Measurements from ENCODE around the gene SPATA3. TPM values are rescaled to one million over a fixed set of nuclear protein-coding genes. Genes with fewer than 3 reads are reported as not detected.

The SPATA3 gene
- total RNA-seq = not detected

- FAIRE-seq (no peak), DNase-seq (ENCODE audit: low spot score in 2 of 2) (no peak)
Observed at GRCh38 chr2:230995821-230996220, at the start of gene SPATA3. TSS of gene SPATA3 (plus strand) at chr2:230996121. CDS start at chr2:230996234, 113 bp downstream.

- FAIRE-seq (no peak), DNase-seq (ENCODE audit: low spot score in 2 of 2) (no peak)
Observed at GRCh38 chr2:230946429-230947234, 49.3 kb upstream of the SPATA3 start.

DNA sequence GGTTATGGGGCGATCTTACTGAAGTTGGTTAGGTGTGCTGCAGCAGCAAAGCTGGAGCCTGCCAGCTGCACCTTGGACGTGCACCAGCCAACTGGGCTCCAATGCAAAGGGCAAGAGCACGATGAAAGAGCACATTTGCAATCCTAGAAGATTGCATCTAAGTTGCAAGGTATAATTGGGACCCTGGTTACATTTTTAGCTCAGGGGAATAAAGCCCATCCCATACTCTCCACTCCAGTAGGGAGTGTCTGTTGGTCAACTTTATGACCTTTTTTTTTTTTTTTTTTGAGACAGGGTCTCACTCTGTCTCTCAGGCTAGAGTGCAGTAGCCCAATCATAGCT is 48.7 kb upstream of the SPATA3 start:
- FAIRE-seq (no peak), DNase-seq (ENCODE audit: low spot score in 2 of 2) (no peak)

GRCh38 chr2:230947908-230948365 is 48.0 kb upstream of the SPATA3 start:
- no peak for FAIRE-seq
- no peak for DNase-seq (ENCODE audit: low spot score in 2 of 2)

DNA sequence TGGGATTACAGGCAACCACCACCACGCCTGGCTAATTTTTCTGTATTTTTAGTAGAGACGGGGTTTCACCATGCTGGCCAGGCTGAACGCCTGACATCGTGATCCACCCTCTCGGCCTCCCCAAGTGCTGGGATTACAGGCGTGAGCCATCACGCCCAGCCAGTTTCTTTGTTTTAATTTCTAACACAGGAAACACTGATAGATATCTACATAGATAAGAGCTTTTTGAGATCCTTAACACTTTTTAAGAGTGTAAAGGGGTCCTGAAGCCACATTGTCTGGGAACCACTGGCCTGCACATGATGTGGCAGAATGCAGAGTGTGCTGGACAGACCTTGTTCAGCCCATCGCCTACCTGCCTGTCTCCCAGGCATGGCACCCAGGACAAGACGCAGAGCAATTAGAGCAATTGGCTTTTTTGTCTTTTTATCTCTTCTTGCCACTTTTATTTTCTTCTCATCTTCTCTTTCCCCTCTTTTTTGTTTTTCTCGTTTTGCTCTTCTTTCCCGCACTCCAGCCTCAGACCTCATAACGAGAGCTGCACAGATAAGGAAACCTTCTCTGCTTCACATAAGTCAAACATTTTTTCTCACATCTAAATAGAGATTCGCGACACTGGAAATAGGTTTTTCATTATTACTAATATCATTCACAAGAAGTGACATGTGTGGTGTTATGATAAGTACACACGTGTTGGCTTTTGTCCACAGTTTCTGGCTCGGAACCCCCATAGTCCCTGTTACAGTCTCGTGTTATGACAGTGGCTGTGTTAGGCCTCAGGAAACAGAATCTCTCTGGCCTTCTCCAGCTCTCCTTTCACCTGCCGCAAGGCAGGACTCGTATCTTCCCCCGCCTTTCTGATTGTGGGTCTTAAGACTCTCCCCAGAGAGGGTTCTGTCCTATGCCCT is 45.7 kb upstream of the SPATA3 start:
- no peak for FAIRE-seq
- no peak for DNase-seq (ENCODE audit: low spot score in 2 of 2)

DNA sequence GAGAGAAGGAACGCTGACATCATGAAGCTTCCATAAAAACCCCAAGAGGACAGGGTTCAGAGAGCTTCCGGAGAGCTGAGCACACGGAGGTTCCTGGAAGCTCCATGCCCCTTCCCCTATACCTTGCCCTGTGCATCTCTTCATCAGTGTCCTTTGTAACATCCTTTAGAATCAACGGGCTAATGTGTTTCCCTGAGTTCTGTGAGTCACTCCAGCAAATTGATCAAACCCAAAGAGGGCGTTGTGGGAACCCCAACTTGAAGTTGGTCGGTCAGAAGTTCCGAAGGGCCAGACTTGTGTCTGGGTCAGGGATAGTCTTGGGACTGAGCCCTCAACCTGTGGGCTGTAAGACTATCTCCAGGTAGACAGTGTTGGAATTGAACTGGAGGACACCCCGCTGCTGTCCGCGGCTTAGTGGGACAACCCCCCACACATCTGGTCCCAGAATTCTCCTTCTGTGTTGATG is 45.0 kb upstream of the SPATA3 start:
- no peak for DNase-seq (ENCODE audit: low spot score in 2 of 2)
- no peak for FAIRE-seq

- FAIRE-seq = no peak
- no peak for DNase-seq (ENCODE audit: low spot score in 2 of 2)
Observed at GRCh38 chr2:230951396-230951795, 44.5 kb upstream of the SPATA3 start.

DNA sequence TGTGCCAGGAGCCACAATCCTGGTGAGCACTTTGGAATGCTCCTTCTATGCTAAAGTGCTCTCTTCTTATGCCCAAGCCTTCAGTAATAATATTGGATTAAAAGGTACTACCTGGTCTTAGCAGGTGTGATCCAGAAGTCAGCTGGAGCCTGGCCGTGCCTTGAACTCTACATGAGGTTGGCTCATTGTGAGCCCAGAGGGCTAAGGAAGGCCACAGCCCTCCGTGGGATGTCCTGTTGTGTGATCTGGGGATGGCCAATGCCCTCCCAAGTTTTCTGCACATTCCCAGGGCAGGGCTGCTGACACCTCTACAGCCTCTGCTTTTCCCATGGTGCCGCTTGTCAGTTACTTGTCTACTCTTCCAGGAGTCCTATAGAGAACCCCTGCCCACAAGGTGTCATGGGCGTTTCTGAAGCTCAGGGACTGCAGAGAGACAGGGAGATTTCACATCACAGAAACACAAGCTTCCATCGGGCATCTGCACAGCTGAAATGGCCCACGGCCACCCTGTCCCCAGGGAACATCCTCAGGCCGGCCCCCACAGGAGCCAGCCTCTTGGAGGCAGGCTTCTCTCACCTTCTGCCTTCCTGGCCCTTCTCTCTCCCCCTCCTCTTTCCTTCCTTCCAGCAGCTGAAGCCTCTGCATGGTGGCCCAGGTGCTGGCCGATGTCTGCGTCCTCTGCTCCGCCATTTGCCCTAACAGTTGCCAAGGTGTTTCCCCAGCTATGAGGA is 43.5 kb upstream of the SPATA3 start:
- DNase-seq (ENCODE audit: low spot score in 2 of 2) (no peak), FAIRE-seq (no peak)

DNA sequence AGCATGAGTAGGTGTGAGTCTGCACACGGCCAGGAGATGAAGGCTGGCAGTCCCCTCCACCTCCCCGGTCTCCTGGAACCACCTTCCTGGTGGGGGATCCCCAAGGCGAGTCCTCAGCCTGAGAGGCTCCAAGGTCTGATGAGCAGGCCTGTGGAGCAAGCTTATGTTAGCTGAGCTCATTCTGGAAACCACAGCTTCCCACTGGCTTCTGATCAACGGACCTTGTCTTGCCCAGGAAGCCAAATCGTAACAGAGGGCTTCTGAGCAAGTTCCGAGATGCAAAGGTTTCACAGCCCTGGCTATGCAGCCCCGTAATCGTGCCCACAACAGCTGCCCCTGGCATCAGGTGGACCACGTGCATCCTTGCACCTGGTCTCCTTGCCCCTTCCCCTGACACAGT is 42.1 kb upstream of the SPATA3 start:
- no peak for FAIRE-seq
- DNase-seq (ENCODE audit: low spot score in 2 of 2) = no peak

DNA sequence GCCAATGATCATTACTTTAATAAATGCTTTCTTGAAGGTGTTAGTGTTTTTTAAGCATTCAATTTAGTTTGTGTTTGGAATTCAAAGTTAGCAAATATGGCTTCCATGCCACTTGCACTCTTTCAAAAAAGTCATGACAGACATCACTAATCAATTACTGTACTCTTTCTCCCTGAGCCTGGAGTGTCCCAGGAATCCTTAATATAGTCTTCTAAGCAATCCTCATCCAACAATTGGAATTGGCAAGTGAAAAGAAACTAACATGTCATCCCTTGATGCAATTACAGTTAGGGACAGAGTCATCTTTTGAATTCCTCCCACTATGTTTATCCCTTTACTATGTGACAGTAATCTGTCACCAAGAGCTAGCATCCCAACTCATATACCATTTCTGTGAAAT is 41.2 kb upstream of the SPATA3 start:
- FAIRE-seq (no peak), DNase-seq (ENCODE audit: low spot score in 2 of 2) (no peak)

- FAIRE-seq = no peak
Observed at GRCh38 chr2:230955163-230955737, 40.7 kb upstream of the SPATA3 start.

GRCh38 chr2:230956827-230957755 is 38.8 kb upstream of the SPATA3 start:
- DNase-seq (ENCODE audit: low spot score in 2 of 2) = peak; percentile 32 to 58
- FAIRE-seq = no peak

More at GRCh38 chr2:230955163-230955737, 40.7 kb upstream of the SPATA3 start:
- no peak for DNase-seq (ENCODE audit: low spot score in 2 of 2)

DNA sequence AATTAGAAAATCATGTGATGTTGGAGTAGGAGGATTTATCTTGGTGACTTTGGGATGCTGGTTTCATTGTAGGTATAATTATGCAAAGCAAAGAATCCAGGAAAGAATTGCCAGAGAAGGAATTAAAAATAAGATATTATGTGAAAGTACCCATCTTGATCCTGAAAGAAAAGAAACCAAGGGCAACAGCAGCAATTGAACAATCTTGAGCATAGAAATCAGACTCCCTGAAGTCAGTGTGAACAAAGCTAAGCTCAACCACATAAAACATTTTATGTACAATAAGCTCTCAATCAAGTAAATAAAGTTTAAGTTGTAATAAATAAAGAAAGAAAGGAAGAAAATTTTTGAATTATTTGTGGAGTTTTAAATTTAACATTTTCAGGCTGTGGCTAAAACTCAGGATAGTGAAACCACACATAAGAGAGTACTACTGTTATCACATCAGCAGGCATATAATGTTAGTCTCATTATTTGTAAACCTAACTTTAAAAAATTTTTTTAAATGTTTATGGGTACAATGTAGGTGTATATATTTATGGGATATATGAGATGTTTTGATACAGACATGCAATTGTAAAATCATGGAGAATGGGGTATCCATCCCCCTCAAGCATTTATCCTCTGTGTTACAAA is 38.0 kb upstream of the SPATA3 start:
- DNase-seq (ENCODE audit: low spot score in 2 of 2) (no peak), FAIRE-seq (peak; percentile 67)

- FAIRE-seq (no peak), DNase-seq (ENCODE audit: low spot score in 2 of 2) (no peak)
Observed at GRCh38 chr2:230958820-230959756, 36.8 kb upstream of the SPATA3 start.

DNA sequence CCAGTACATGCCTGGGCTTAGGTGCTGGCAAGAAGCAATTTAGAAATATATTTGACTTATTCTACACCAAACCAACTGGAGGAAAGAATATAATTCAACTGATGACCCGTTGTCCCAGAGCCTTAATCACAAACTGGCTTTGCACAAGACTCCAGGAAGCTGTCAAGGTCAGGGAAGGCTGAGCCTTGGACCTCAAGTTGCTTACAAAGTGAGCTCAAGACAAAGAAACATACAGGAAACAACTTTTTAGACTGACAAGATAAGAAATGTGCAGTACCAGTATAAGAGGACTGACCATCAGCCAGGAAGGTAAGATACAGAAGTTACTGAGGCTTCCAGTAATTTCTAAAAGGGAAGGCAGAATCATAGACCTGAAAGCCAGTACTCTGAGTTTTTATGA is 35.9 kb upstream of the SPATA3 start:
- DNase-seq (ENCODE audit: low spot score in 2 of 2) (no peak), FAIRE-seq (no peak)

GRCh38 chr2:230961091-230961491 is 34.8 kb upstream of the SPATA3 start:
- DNase-seq (ENCODE audit: low spot score in 2 of 2) (no peak), FAIRE-seq (no peak)

GRCh38 chr2:230964136-230964730 is 31.7 kb upstream of the SPATA3 start:
- no peak for FAIRE-seq

More at GRCh38 chr2:230964136-230964730, 31.7 kb upstream of the SPATA3 start:
- no peak for DNase-seq (ENCODE audit: low spot score in 2 of 2)

Data from frontal cortex (tissue), 4 donors.